GM23338 (cell line): Measurements from ENCODE around the gene SNTG2. TPM values are rescaled to one million over a fixed set of nuclear protein-coding genes. Genes with fewer than 3 reads are reported as not detected.

Experiments used
- ATAC-seq: fragments of 200-7000 bp; cut with Tn5 transposase; 3 replicates; pipeline ENCODE4 v1.9.1; 2020
- DNase-seq: peaks from one replicate; pipeline ENCODE4 v3.0.0-alpha.2; 2015; ENCODE audit warnings: low spot score
- H2AFZ ChIP-seq: fragments of 200-600 bp; sonication (generic); 2 replicates; pipeline ENCODE4 v1.8.0; 2016; ENCODE audit warnings: antibody characterized with exemption, mild to moderate bottlenecking, moderate library complexity
- H3F3A ChIP-seq: fragments of 200-600 bp; sonication (generic); replicated peaks from 2 replicates; pipeline ENCODE4 v1.8.0; 2017; ENCODE audit warnings: antibody characterized with exemption, mixed run types, low read depth
- H3K27ac ChIP-seq: fragments of 200-600 bp; sonication (generic); 2 replicates; pipeline ENCODE4 v1.6.1; 2016; ENCODE audit warnings: low read depth
- H3K27me3 ChIP-seq: fragments of 200-600 bp; sonication (generic); 2 replicates; pipeline ENCODE4 v1.8.0; 2016; ENCODE audit warnings: mild to moderate bottlenecking, mixed run types, moderate library complexity; ENCODE audit not compliant: insufficient read depth
- H3K36me3 ChIP-seq: fragments of 200-600 bp; sonication (generic); 2 replicates; pipeline ENCODE4 v1.8.0; 2016; ENCODE audit warnings: mild to moderate bottlenecking; ENCODE audit not compliant: insufficient read depth
- H3K4me1 ChIP-seq: fragments of 200-600 bp; sonication (generic); 2 replicates; pipeline ENCODE4 v1.8.0; 2016; ENCODE audit warnings: mild to moderate bottlenecking, moderate library complexity; ENCODE audit not compliant: insufficient read depth
- H3K4me2 ChIP-seq: fragments of 200-600 bp; sonication (generic); 2 replicates; pipeline ENCODE4 v1.7.1; 2017; ENCODE audit warnings: mixed run types
- H3K4me3 ChIP-seq: fragments of 200-600 bp; sonication (generic); 2 replicates; pipeline ENCODE4 v1.6.1; 2016; ENCODE audit warnings: mixed run types
- H3K79me2 ChIP-seq: fragments of 200-600 bp; sonication (generic); replicated peaks from 2 replicates; pipeline ENCODE4 v1.8.0; 2017; ENCODE audit warnings: mild to moderate bottlenecking; ENCODE audit not compliant: insufficient read depth
- H3K9me2 ChIP-seq: fragments of 200-600 bp; sonication (generic); 2 replicates; pipeline ENCODE4 v1.8.0; 2017; ENCODE audit not compliant: insufficient read depth
- H4K20me1 ChIP-seq: fragments of 200-600 bp; sonication (generic); replicated peaks from 2 replicates; pipeline ENCODE4 v1.8.0; 2017; ENCODE audit warnings: mild to moderate bottlenecking; ENCODE audit not compliant: insufficient read depth
- H3K27ac Mint-ChIP-seq: 2 replicates; pipeline ENCODE4 v1.8.0; 2020; ENCODE audit warnings: inconsistent platforms, mild to moderate bottlenecking, moderate library complexity, mixed read lengths
- H3K27me3 Mint-ChIP-seq: 3 replicates; pipeline ENCODE4 v1.8.0; 2022; ENCODE audit warnings: low read depth, mild to moderate bottlenecking, moderate library complexity, mixed read lengths, inconsistent platforms; ENCODE audit not compliant: insufficient read depth, poor library complexity
- H3K36me3 Mint-ChIP-seq: 3 replicates; pipeline ENCODE4 v1.8.0; 2021; ENCODE audit warnings: low read depth, mild to moderate bottlenecking, inconsistent platforms, moderate library complexity, mixed read lengths
- H3K4me1 Mint-ChIP-seq: 3 replicates; pipeline ENCODE4 v1.8.0; 2020; ENCODE audit warnings: mild to moderate bottlenecking, inconsistent platforms, mixed read lengths
- H3K4me3 Mint-ChIP-seq: 3 replicates; pipeline ENCODE4 v1.8.0; 2021; ENCODE audit warnings: moderate library complexity, mild to moderate bottlenecking, inconsistent platforms, mixed read lengths
- H3K9me3 Mint-ChIP-seq: 3 replicates; pipeline ENCODE4 v1.8.0; 2020; ENCODE audit warnings: moderate library complexity, mild to moderate bottlenecking, inconsistent platforms, mixed read lengths
- CREB1 ChIP-seq: fragments of 250-450 bp; sonication (Bioruptor Pico); IDR thresholded peaks from 2 replicates; pipeline ENCODE4 v1.5.0; 2020; ENCODE audit warnings: low read depth, mild to moderate bottlenecking, moderate library complexity
- CTCF ChIP-seq, 2 experiments: fragments of 200-600 bp in 1 of 2; sonication (generic) in 1 of 2; conservative IDR thresholded peaks; 2 replicates each; pipeline versions ENCODE4 v1.5.1 to v1.6.1; 2016 to 2017; ENCODE audit warnings: antibody characterized with exemption in 2 of 2, low read depth in 2 of 2, mild to moderate bottlenecking in 2 of 2, moderate library complexity in 1 of 2
- ETS1 ChIP-seq: IDR thresholded peaks from 2 replicates; pipeline ENCODE4 v1.6.1; 2016; ENCODE audit warnings: antibody characterized with exemption
- EZH2 ChIP-seq: fragments of 200-600 bp; sonication (generic); IDR thresholded peaks from one replicate; pipeline ENCODE4 v1.8.0; 2017; ENCODE audit warnings: antibody characterized with exemption, mild to moderate bottlenecking, low read depth; ENCODE audit not compliant: unreplicated experiment
- EZH2phosphoT487 ChIP-seq: fragments of 200-600 bp; sonication (generic); IDR thresholded peaks from one replicate; pipeline ENCODE4 v1.8.1; 2018; ENCODE audit warnings: antibody characterized with exemption; ENCODE audit not compliant: unreplicated experiment
- JUNB ChIP-seq: IDR thresholded peaks from one replicate; pipeline ENCODE4 v1.6.1; 2016; ENCODE audit warnings: antibody characterized with exemption; ENCODE audit not compliant: unreplicated experiment
- NANOG ChIP-seq: IDR thresholded peaks from 2 replicates; pipeline ENCODE4 v1.6.1; 2016; ENCODE audit warnings: antibody characterized with exemption, borderline replicate concordance
- REST ChIP-seq: IDR thresholded peaks from one replicate; pipeline ENCODE4 v1.6.1; 2018; ENCODE audit warnings: antibody characterized with exemption; ENCODE audit not compliant: unreplicated experiment
- STAT1 ChIP-seq: IDR thresholded peaks from one replicate; pipeline ENCODE4 v1.6.1; 2016; ENCODE audit warnings: antibody characterized with exemption; ENCODE audit not compliant: unreplicated experiment
- ZNF331 ChIP-seq: fragments of 250-450 bp; sonication (Bioruptor Pico); IDR thresholded peaks from 2 replicates; pipeline ENCODE4 v1.5.0; 2020; ENCODE audit warnings: low read depth, mild to moderate bottlenecking, moderate library complexity
- polyA plus RNA-seq: library from polyadenylated mRNA; unstranded; fragments of >200 nt; fragmentation: Nextera tagmentation; extraction: Ambion mirVana; gene quantifications from 2 replicates; pipeline ENCODE4 v1.2.1, GENCODE V29; 2016
- total RNA-seq: library from RNA; depleted of rRNA; stranded (reverse); fragments of >200 nt; shearing (Covaris generic); gene quantifications from 2 replicates; pipeline ENCODE4 v1.2.3, GENCODE V29; 2014
- TF ChIP-seq, protein P1 (sequence below): fragments of 250-450 bp; sonication (Bioruptor Pico); IDR thresholded peaks from 2 replicates; pipeline ENCODE4 v1.5.0; 2020; ENCODE audit warnings: mild to moderate bottlenecking, moderate library complexity

The SNTG2 gene
- total and polyA plus RNA-seq, 2 experiments from 2014 or later: 27.5 to 60.4 TPM

DNA sequence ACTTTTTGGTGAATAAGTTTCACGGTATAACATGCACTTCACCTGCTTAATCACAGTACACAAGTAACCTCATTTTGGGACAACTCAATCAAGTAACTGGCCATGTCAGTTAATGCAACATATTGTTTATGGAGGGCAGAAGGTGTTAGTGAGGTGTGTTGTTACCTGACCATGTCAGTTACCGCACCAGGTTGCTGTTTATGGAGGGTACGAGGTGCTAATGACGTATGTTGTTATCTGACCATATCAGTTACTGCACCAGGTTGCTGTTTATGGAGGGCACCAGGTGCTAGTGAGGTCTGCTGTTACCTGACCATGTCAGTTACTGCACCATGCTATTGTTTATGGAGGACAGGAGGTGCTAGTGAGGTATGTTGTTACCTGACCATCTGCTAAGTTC, 327.5 kb downstream of the SNTG2 start (continued):
- TF ChIP-seq, protein P1, sequence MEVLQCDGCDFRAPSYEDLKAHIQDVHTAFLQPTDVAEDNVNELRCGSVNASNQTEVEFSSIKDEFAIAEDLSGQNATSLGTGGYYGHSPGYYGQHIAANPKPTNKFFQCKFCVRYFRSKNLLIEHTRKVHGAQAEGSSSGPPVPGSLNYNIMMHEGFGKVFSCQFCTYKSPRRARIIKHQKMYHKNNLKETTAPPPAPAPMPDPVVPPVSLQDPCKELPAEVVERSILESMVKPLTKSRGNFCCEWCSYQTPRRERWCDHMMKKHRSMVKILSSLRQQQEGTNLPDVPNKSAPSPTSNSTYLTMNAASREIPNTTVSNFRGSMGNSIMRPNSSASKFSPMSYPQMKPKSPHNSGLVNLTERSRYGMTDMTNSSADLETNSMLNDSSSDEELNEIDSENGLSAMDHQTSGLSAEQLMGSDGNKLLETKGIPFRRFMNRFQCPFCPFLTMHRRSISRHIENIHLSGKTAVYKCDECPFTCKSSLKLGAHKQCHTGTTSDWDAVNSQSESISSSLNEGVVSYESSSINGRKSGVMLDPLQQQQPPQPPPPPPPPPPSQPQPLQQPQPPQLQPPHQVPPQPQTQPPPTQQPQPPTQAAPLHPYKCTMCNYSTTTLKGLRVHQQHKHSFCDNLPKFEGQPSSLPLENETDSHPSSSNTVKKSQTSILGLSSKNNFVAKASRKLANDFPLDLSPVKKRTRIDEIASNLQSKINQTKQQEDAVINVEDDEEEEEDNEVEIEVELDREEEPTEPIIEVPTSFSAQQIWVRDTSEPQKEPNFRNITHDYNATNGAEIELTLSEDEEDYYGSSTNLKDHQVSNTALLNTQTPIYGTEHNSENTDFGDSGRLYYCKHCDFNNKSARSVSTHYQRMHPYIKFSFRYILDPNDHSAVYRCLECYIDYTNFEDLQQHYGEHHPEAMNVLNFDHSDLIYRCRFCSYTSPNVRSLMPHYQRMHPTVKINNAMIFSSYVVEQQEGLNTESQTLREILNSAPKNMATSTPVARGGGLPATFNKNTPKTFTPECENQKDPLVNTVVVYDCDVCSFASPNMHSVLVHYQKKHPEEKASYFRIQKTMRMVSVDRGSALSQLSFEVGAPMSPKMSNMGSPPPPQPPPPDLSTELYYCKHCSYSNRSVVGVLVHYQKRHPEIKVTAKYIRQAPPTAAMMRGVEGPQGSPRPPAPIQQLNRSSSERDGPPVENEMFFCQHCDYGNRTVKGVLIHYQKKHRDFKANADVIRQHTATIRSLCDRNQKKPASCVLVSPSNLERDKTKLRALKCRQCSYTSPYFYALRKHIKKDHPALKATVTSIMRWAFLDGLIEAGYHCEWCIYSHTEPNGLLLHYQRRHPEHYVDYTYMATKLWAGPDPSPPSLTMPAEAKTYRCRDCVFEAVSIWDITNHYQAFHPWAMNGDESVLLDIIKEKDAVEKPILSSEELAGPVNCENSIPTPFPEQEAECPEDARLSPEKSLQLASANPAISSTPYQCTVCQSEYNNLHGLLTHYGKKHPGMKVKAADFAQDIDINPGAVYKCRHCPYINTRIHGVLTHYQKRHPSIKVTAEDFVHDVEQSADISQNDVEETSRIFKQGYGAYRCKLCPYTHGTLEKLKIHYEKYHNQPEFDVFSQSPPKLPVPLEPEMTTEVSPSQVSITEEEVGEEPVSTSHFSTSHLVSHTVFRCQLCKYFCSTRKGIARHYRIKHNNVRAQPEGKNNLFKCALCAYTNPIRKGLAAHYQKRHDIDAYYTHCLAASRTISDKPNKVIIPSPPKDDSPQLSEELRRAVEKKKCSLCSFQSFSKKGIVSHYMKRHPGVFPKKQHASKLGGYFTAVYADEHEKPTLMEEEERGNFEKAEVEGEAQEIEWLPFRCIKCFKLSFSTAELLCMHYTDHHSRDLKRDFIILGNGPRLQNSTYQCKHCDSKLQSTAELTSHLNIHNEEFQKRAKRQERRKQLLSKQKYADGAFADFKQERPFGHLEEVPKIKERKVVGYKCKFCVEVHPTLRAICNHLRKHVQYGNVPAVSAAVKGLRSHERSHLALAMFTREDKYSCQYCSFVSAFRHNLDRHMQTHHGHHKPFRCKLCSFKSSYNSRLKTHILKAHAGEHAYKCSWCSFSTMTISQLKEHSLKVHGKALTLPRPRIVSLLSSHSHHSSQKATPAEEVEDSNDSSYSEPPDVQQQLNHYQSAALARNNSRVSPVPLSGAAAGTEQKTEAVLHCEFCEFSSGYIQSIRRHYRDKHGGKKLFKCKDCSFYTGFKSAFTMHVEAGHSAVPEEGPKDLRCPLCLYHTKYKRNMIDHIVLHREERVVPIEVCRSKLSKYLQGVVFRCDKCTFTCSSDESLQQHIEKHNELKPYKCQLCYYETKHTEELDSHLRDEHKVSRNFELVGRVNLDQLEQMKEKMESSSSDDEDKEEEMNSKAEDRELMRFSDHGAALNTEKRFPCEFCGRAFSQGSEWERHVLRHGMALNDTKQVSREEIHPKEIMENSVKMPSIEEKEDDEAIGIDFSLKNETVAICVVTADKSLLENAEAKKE (CRISPR knock-in tag): no peak
- no peak for TF ChIP-seq ZNF331 (CRISPR knock-in tag)
- TF ChIP-seq EZH2: no peak
- no peak for TF ChIP-seq CTCF (conservative IDR thresholded peaks at IDR 0.05; ENCODE audit: low read depth in 2 of 2)
- no peak for TF ChIP-seq JUNB

GRCh38 chr2:1278861-1279260, 328.2 kb downstream of the SNTG2 start:
- DNase-seq (no peak), ATAC-seq (no peak)
- Histone ChIP-seq H3K4me1 (no peaks in the 10 kb centered on the region), H3F3A (no peaks in the 10 kb centered on the region), H4K20me1 (peaks cover 4% of the 10 kb centered on the region; the same call in 1 of the 2 replicates), H3K9me2 (0 out of 2 replicates have a peak, but pooled peaks cover 5% of the 10 kb centered on the region), H3K27me3 (no peaks in the 10 kb centered on the region), H3K4me3 (no peak overlapping the region), H3K27ac (no peak overlapping the region), H2AFZ (no peak overlapping the region), H3K4me2 (no peak overlapping the region), H3K36me3 (no peaks in the 10 kb centered on the region), H3K79me2 (no peaks in the 10 kb centered on the region)
- Mint-ChIP-seq H3K9me3 (peaks cover 21% of the 10 kb centered on the region), H3K4me1 (peaks cover 3% of the 10 kb centered on the region; the same call in 1 of the 3 replicates), H3K4me3 (no peak overlapping the region), H3K27me3 (peaks cover 4% of the 10 kb centered on the region), H3K36me3 (peaks cover 21% of the 10 kb centered on the region), H3K27ac (no peak overlapping the region)
- no peak for TF ChIP-seq JUNB
- TF ChIP-seq EZH2: no peak
- no peak for TF ChIP-seq CREB1 (CRISPR knock-in tag)
- TF ChIP-seq REST: no peak
- no peak for TF ChIP-seq STAT1
- no peak for TF ChIP-seq NANOG
- TF ChIP-seq EZH2phosphoT487: no peak
- TF ChIP-seq ETS1: no peak
